Neural cell (in vitro differentiated cells): ENCODE measurements around the gene SKIC3. TPM values are rescaled to one million over a fixed set of nuclear protein-coding genes. Genes with fewer than 3 reads are reported as not detected.

Source experiments
- H2AFZ ChIP-seq: fragments of 200-600, 300-800 bp; sonication (generic), shearing (Covaris generic); 2 replicates; pipeline ENCODE4 v1.6.0; 2014; ENCODE audit warnings: low read depth, mild to moderate bottlenecking, antibody characterized with exemption, low read length, moderate library complexity
- H3F3A ChIP-seq: fragments of 200-600 bp; shearing (Covaris generic); 2 replicates; pipeline ENCODE4 v1.6.1; 2016; ENCODE audit warnings: mild to moderate bottlenecking, moderate library complexity, mixed read lengths, antibody characterized with exemption, low read length; ENCODE audit not compliant: insufficient read depth, poor library complexity, severe bottlenecking
- H3K27ac ChIP-seq: fragments of 200-600, 300-800 bp; sonication (generic), shearing (Covaris generic); 2 replicates; pipeline ENCODE4 v1.5.1; 2014; ENCODE audit warnings: mild to moderate bottlenecking, low read length, moderate library complexity
- H3K27me3 ChIP-seq: fragments of 300-800, 200-600 bp; sonication (generic), shearing (Covaris generic); 2 replicates; pipeline ENCODE4 v1.6.0; 2014; ENCODE audit warnings: mild to moderate bottlenecking, low read depth, low read length, moderate library complexity; ENCODE audit not compliant: insufficient read depth
- H3K36me3 ChIP-seq: fragments of 300-800, 200-600 bp; sonication (generic), shearing (Covaris generic); 2 replicates; pipeline ENCODE4 v1.5.1; 2014; ENCODE audit warnings: mild to moderate bottlenecking, antibody characterized with exemption, low read length, moderate library complexity; ENCODE audit not compliant: insufficient read depth
- H3K4me2 ChIP-seq: fragments of 300-800, 200-600 bp; sonication (generic), shearing (Covaris generic); 2 replicates; pipeline ENCODE4 v1.6.0; 2014; ENCODE audit warnings: mild to moderate bottlenecking, low read length
- H3K4me3 ChIP-seq: fragments of 300-800, 200-600 bp; sonication (generic), shearing (Covaris generic); 2 replicates; pipeline ENCODE4 v1.5.1; 2014; ENCODE audit warnings: mild to moderate bottlenecking, low read length, moderate library complexity
- H3K79me2 ChIP-seq: fragments of 200-600 bp; shearing (Covaris generic); replicated peaks from 2 replicates; pipeline ENCODE4 v1.6.0; 2014; ENCODE audit warnings: mild to moderate bottlenecking, low read length, moderate library complexity; ENCODE audit not compliant: insufficient read depth
- H3K9ac ChIP-seq: fragments of 300-800, 200-600 bp; sonication (generic), shearing (Covaris generic); 2 replicates; pipeline ENCODE4 v1.6.1; 2016; ENCODE audit warnings: mild to moderate bottlenecking, low read length, mixed read lengths
- H3K9me2 ChIP-seq: fragments of 200-600 bp; shearing (Covaris generic); 2 replicates; pipeline ENCODE4 v1.6.1; 2016; ENCODE audit warnings: mild to moderate bottlenecking, low read length, mixed read lengths; ENCODE audit not compliant: insufficient read depth
- H3K9me3 ChIP-seq: fragments of 200-600, 300-800 bp; sonication (generic), shearing (Covaris generic); 2 replicates; pipeline ENCODE4 v1.6.1; 2016; ENCODE audit warnings: mild to moderate bottlenecking, mixed run types, low read length, moderate library complexity, mixed read lengths
- H4K20me1 ChIP-seq: fragments of 200-600 bp; shearing (Covaris generic); 2 replicates; pipeline ENCODE4 v1.6.1; 2016; ENCODE audit warnings: mild to moderate bottlenecking, mixed run types; ENCODE audit not compliant: insufficient read depth
- CTCF ChIP-seq: fragments of 450-650 bp; IDR thresholded peaks from 2 replicates; pipeline ENCODE4 v1.5.1; 2014; ENCODE audit warnings: antibody characterized with exemption, mild to moderate bottlenecking, moderate library complexity; ENCODE audit not compliant: poor library complexity, severe bottlenecking
- EP300 ChIP-seq: fragments of 450-650 bp; conservative IDR thresholded peaks from 2 replicates; pipeline ENCODE4 v1.6.1; 2014; ENCODE audit warnings: antibody characterized with exemption, mild to moderate bottlenecking, moderate library complexity; ENCODE audit not compliant: poor library complexity, severe bottlenecking
- EZH2 ChIP-seq: fragments of 200-600, 300-800 bp; shearing (Covaris generic), sonication (generic); IDR thresholded peaks from 2 replicates; pipeline ENCODE4 v1.6.1; 2014; ENCODE audit warnings: antibody characterized with exemption, low read length, borderline replicate concordance, mild to moderate bottlenecking; ENCODE audit not compliant: insufficient read depth, poor library complexity, severe bottlenecking
- MXI1 ChIP-seq: fragments of 450-650 bp; conservative IDR thresholded peaks from 2 replicates; pipeline ENCODE4 v1.6.1; 2014; ENCODE audit warnings: antibody characterized with exemption, mild to moderate bottlenecking; ENCODE audit not compliant: poor library complexity, severe bottlenecking
- POLR2AphosphoS5 ChIP-seq: IDR thresholded peaks from 2 replicates; pipeline ENCODE4 v1.6.1; 2012
- RAD21 ChIP-seq: fragments of 450-650 bp; conservative IDR thresholded peaks from 2 replicates; pipeline ENCODE4 v1.6.1; 2014; ENCODE audit warnings: antibody characterized with exemption, mild to moderate bottlenecking, moderate library complexity
- REST ChIP-seq: IDR thresholded peaks from 2 replicates; pipeline ENCODE4 v1.6.1; 2012; ENCODE audit warnings: borderline replicate concordance
- SMC3 ChIP-seq: fragments of 450-650 bp; conservative IDR thresholded peaks from 2 replicates; pipeline ENCODE4 v1.6.1; 2014; ENCODE audit warnings: antibody characterized with exemption, mild to moderate bottlenecking, moderate library complexity; ENCODE audit not compliant: poor library complexity
- TAF1 ChIP-seq: IDR thresholded peaks from 2 replicates; pipeline ENCODE4 v1.6.1; 2012; ENCODE audit warnings: low read depth
- polyA plus RNA-seq: library from polyadenylated mRNA; depleted of rRNA; stranded (reverse); fragments of >200 nt; gene quantifications from 2 replicates; pipeline ENCODE4 v1.2.3, GENCODE V29; 2014

SKIC3 gene
- polyA plus RNA-seq, 1 donor from 2014 or later: 145 TPM

- Histone ChIP-seq H3K27ac (no peak overlapping the region), H3K9ac (no peak overlapping the region), H3F3A (no peaks in the 10 kb centered on the region), H2AFZ (no peak overlapping the region), H3K9me2 (no peaks in the 10 kb centered on the region), H3K9me3 (no peaks in the 10 kb centered on the region), H3K27me3 (no peaks in the 10 kb centered on the region), H4K20me1 (no peaks in the 10 kb centered on the region), H3K4me2 (no peak overlapping the region), H3K4me3 (no peak overlapping the region), H3K79me2 (no peaks in the 10 kb centered on the region), H3K36me3 (no peaks in the 10 kb centered on the region)
- no peak for TF ChIP-seq MXI1
- TF ChIP-seq CTCF: no peak
- TF ChIP-seq EZH2: no peak
- TF ChIP-seq SMC3: no peak
- TF ChIP-seq POLR2AphosphoS5: no peak
- TF ChIP-seq TAF1: no peak
- no peak for TF ChIP-seq EP300
- no peak for TF ChIP-seq RAD21
- no peak for TF ChIP-seq REST
These were observed 9.7 kb upstream of the SKIC3 start for GRCh38 chr5:95564450-95564849.

- H3K27me3 ChIP-seq: no peaks in the 10 kb centered on the region
- H3F3A ChIP-seq: no peaks in the 10 kb centered on the region
- no peaks in the 10 kb centered on the region for H3K79me2 ChIP-seq
- TF ChIP-seq TAF1 (no peak), CTCF (no peak), MXI1 (no peak), POLR2AphosphoS5 (no peak), EZH2 (no peak), REST (no peak), RAD21 (no peak)
- no peaks in the 10 kb centered on the region for H3K9me3 ChIP-seq
- no peak overlapping the region for H3K4me2 ChIP-seq
- H3K9ac ChIP-seq: no peak overlapping the region
- no peak overlapping the region for H3K4me3 ChIP-seq
- no peaks in the 10 kb centered on the region for H3K9me2 ChIP-seq
- H3K36me3 ChIP-seq: no peaks in the 10 kb centered on the region
- no peaks in the 10 kb centered on the region for H4K20me1 ChIP-seq
- no peak overlapping the region for H3K27ac ChIP-seq
- H2AFZ ChIP-seq: no peak overlapping the region
These were observed 8.6 kb upstream of the SKIC3 start for GRCh38 chr5:95563367-95563766.
